Adrenal gland (tissue), 5 donors: Measurements from ENCODE around the gene GSG1.

Source experiments
- POLR2A ChIP-seq, 2 donors: fragments of 450-650 bp; IDR thresholded peaks; one replicate each; pipeline ENCODE4 v1.6.1; 2017; ENCODE audit warnings: antibody characterized with exemption in 2 of 2, mild to moderate bottlenecking in 2 of 2, moderate library complexity in 1 of 2
- TF ChIP-seq, protein P1 (sequence below), 6 experiments: fragments of 450-650 bp in 4 of 6; fragments of 200-600 bp in 2 of 6; sonication (generic) in 1 of 6; IDR thresholded peaks; 1 replicate in 5 of 6; 2 replicates in 1 of 6; pipeline versions ENCODE4 v1.5.1 to v1.8.0; 2016 to 2021; ENCODE audit warnings: antibody characterized with exemption in 6 of 6, mild to moderate bottlenecking in 2 of 6, moderate library complexity in 1 of 6
- donor health status: DM: no; HTN: no; CAD: no.

DNA sequence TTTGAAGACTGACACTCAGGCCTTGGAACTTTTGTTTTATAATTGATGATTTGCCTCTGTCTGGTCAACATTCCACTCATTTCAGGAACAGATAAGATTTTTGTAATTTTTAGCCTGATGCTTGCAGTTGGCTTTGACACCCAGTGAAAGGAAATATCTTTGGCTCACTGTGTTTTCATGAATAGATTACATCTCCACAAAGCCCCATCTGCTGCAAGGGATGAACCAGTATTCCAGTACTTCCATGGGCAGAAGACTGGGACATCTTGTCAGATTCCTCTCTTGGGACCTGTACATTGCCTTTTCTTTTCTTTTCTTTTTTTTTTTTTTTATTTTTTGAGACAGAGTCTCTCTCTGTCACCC is 28.4 kb downstream of the GSG1 start:
- TF ChIP-seq, protein P1, sequence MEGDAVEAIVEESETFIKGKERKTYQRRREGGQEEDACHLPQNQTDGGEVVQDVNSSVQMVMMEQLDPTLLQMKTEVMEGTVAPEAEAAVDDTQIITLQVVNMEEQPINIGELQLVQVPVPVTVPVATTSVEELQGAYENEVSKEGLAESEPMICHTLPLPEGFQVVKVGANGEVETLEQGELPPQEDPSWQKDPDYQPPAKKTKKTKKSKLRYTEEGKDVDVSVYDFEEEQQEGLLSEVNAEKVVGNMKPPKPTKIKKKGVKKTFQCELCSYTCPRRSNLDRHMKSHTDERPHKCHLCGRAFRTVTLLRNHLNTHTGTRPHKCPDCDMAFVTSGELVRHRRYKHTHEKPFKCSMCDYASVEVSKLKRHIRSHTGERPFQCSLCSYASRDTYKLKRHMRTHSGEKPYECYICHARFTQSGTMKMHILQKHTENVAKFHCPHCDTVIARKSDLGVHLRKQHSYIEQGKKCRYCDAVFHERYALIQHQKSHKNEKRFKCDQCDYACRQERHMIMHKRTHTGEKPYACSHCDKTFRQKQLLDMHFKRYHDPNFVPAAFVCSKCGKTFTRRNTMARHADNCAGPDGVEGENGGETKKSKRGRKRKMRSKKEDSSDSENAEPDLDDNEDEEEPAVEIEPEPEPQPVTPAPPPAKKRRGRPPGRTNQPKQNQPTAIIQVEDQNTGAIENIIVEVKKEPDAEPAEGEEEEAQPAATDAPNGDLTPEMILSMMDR (IDR thresholded peaks at IDR 0.05): no peak
- TF ChIP-seq POLR2A (IDR thresholded peaks at IDR 0.05): no peak
